ENCODE data around the gene FRS3. TPM values are rescaled to one million over a fixed set of nuclear protein-coding genes. Genes with fewer than 3 reads are reported as not detected.

The FRS3 gene
- total and polyA plus RNA-seq, 2 of the 13 experiments (the other 11 are each of a cell fraction or from before 2014, with no cell fraction given) = 3.0 to 7.4 TPM

GRCh38 chr6:41786451-41787218 lies 6.9 kb upstream of the FRS3 start (continued):
- TF ChIP-seq SOX6 (IDR thresholded peaks at IDR 0.05) (no peak), SOX6 (CRISPR knock-in tag; IDR thresholded peaks at IDR 0.05) (no peak), KAT8 (CRISPR knock-in tag; IDR thresholded peaks at IDR 0.05) (no peak), ZNF282 (IDR thresholded peaks at IDR 0.05; ENCODE audit: partially characterized antibody) (no peak), IRF9 (CRISPR knock-in tag; IDR thresholded peaks at IDR 0.05; ENCODE audit: borderline replicate concordance) (peak; percentile 68; the same call in 1 of the 2 replicates), ETV6 (CRISPR knock-in tag; conservative IDR thresholded peaks at IDR 0.05) (no peak; the same call in none of the 2 replicates), HES4 (CRISPR knock-in tag; IDR thresholded peaks at IDR 0.05; ENCODE audit: borderline replicate concordance) (peak; percentile 87; the same call in 1 of the 2 replicates), MYC (CRISPR knock-in tag; IDR thresholded peaks at IDR 0.05; ENCODE audit: borderline replicate concordance) (no peak), KLF15 (CRISPR knock-in tag; IDR thresholded peaks at IDR 0.05; ENCODE audit: borderline replicate concordance) (no peak), ZBTB2 (CRISPR knock-in tag; IDR thresholded peaks at IDR 0.05; ENCODE audit: low read depth) (peak; percentile 72; the same call in 1 of the 2 replicates), TEAD3 (CRISPR knock-in tag; optimal IDR thresholded peaks at IDR 0.05; ENCODE audit: borderline replicate concordance) (peak; percentile 64), ZSCAN25 (CRISPR knock-in tag; IDR thresholded peaks at IDR 0.05) (peak; percentile 56; the same call in 1 of the 2 replicates), ZNF644 (CRISPR knock-in tag; IDR thresholded peaks at IDR 0.05; ENCODE audit: low read depth) (no peak), REST (IDR thresholded peaks at IDR 0.05; ENCODE audit: borderline replicate concordance in 1 of 2, low read depth in 1 of 2, low read length in 2 of 2) (no peak), EP300 (IDR thresholded peaks at IDR 0.05; ENCODE audit: low read depth in 2 of 2, low read length in 2 of 2) (no peak), EP300 (CRISPR knock-in tag; IDR thresholded peaks at IDR 0.05; ENCODE audit: borderline replicate concordance) (no peak), SNAPC2 (CRISPR knock-in tag; IDR thresholded peaks at IDR 0.05) (0 out of 2 replicates have a peak, but pooled peaks have one; percentile 18), JUNB (CRISPR knock-in tag; IDR thresholded peaks at IDR 0.05; ENCODE audit: borderline replicate concordance) (no peak), TRIM24 (CRISPR knock-in tag; IDR thresholded peaks at IDR 0.05) (peak; percentile 12; the same call in 1 of the 2 replicates), KMT2B (CRISPR knock-in tag; IDR thresholded peaks at IDR 0.05) (no peak; the same call in 1 of the 2 replicates), ZNF276 (CRISPR knock-in tag; IDR thresholded peaks at IDR 0.05; ENCODE audit: low read depth) (0 out of 2 replicates have a peak, but pooled peaks have one; percentile 16), RFX3 (CRISPR knock-in tag; IDR thresholded peaks at IDR 0.05) (no peak)
